GM21526 (cell line): ENCODE results near the gene BFSP1.

ENCODE experiments used
- ATAC-seq: cut with Tn5 transposase; IDR thresholded peaks from one replicate; pipeline ENCODE4 v1.9.1; 2021; ENCODE audit warnings: moderate library complexity; ENCODE audit not compliant: unreplicated experiment, low FRiP score

BFSP1 gene

GRCh38 chr20:17469246-17470030 lies 61.7 kb downstream of the BFSP1 start:
- ATAC-seq: no peak

GRCh38 chr20:17468073-17468840 lies 62.9 kb downstream of the BFSP1 start:
- ATAC-seq: no peak

- no peak for ATAC-seq
Observed at GRCh38 chr20:17467120-17467655, 64.0 kb downstream of the BFSP1 start.

- ATAC-seq: no peak
Observed at GRCh38 chr20:17466641-17467040, 64.5 kb downstream of the BFSP1 start.

- ATAC-seq: no peak
Observed at GRCh38 chr20:17465236-17465635, 65.9 kb downstream of the BFSP1 start.

- ATAC-seq: no peak
Observed at GRCh38 chr20:17463711-17464110, 67.5 kb downstream of the BFSP1 start.

- ATAC-seq: no peak
Observed at GRCh38 chr20:17461941-17462340, 69.2 kb downstream of the BFSP1 start.

- no peak for ATAC-seq
Observed at GRCh38 chr20:17460119-17460518, 71.1 kb downstream of the BFSP1 start.

- no peak for ATAC-seq
Observed at GRCh38 chr20:17457588-17458190, 73.5 kb downstream of the BFSP1 start.

- no peak for ATAC-seq
Observed at GRCh38 chr20:17457079-17457478, 74.1 kb downstream of the BFSP1 start.

- ATAC-seq: no peak
Observed at GRCh38 chr20:17456279-17456678, 74.9 kb downstream of the BFSP1 start.

GRCh38 chr20:17453592-17453991 lies 77.6 kb downstream of the BFSP1 start:
- ATAC-seq: no peak

- ATAC-seq: no peak
Observed at GRCh38 chr20:17452441-17452840, 78.7 kb downstream of the BFSP1 start.

GRCh38 chr20:17449031-17449430 lies 82.1 kb downstream of the BFSP1 start:
- ATAC-seq: no peak

GRCh38 chr20:17448071-17448470 lies 83.1 kb downstream of the BFSP1 start:
- no peak for ATAC-seq

GRCh38 chr20:17446171-17446570 lies 85.0 kb downstream of the BFSP1 start:
- no peak for ATAC-seq

GRCh38 chr20:17445543-17445942 lies 85.6 kb downstream of the BFSP1 start:
- ATAC-seq: no peak

- no peak for ATAC-seq
Observed at GRCh38 chr20:17444091-17444490, 87.1 kb downstream of the BFSP1 start.
